HG02642 (cell line): ENCODE data around the gene FCER2.

Source experiments
- ATAC-seq: cut with Tn5 transposase; IDR thresholded peaks from one replicate; pipeline ENCODE4 v1.9.1; 2021; ENCODE audit warnings: mild to moderate bottlenecking; ENCODE audit not compliant: unreplicated experiment, poor library complexity

FCER2 gene

GRCh38 chr19:7704280-7705060 is 2.5 kb upstream of the FCER2 start:
- no peak for ATAC-seq

GRCh38 chr19:7703332-7703731 is 1.4 kb upstream of the FCER2 start:
- no peak for ATAC-seq

GRCh38 chr19:7701049-7701653 is 780 bp downstream of the FCER2 start:
- no peak for ATAC-seq

- ATAC-seq: no peak
Observed at GRCh38 chr19:7699417-7700401, 2.2 kb downstream of the FCER2 start.

- ATAC-seq: no peak
Observed at GRCh38 chr19:7699003-7699402, 2.9 kb downstream of the FCER2 start.

GRCh38 chr19:7698583-7698982 is 3.3 kb downstream of the FCER2 start:
- ATAC-seq: no peak

- no peak for ATAC-seq
Observed at GRCh38 chr19:7697721-7698287, 4.1 kb downstream of the FCER2 start.

GRCh38 chr19:7694499-7694898 is 7.4 kb downstream of the FCER2 start:
- no peak for ATAC-seq

GRCh38 chr19:7692417-7693088 is 9.4 kb downstream of the FCER2 start:
- ATAC-seq: no peak

GRCh38 chr19:7691497-7691896 is 10.4 kb downstream of the FCER2 start:
- no peak for ATAC-seq

GRCh38 chr19:7690779-7691258 is 11.1 kb downstream of the FCER2 start:
- no peak for ATAC-seq

- no peak for ATAC-seq
Observed at GRCh38 chr19:7689165-7689564, 12.8 kb downstream of the FCER2 start.

- ATAC-seq: no peak
Observed at GRCh38 chr19:7687177-7687576, 14.8 kb downstream of the FCER2 start.

- no peak for ATAC-seq
Observed at GRCh38 chr19:7685546-7686445, 16.1 kb downstream of the FCER2 start.

- ATAC-seq: no peak
Observed at GRCh38 chr19:7682175-7682855, 19.6 kb downstream of the FCER2 start.

- peak; percentile 18 for ATAC-seq
Observed at GRCh38 chr19:7681340-7682174, 20.4 kb downstream of the FCER2 start.

GRCh38 chr19:7680606-7681339 is 21.2 kb downstream of the FCER2 start, which contains the start of gene TRAPPC5:
Gene TRAPPC5 (plus strand): TSS chr19:7680833. CDS start chr19:7682254, 1,421 bp downstream.
- ATAC-seq: peak; percentile 69
